Germinal center (tissue), 1 donor: Measurements from ENCODE around the gene LRG1.

Experiments used
- DNase-seq: peaks from one replicate; pipeline ENCODE4 v3.0.0; 2012; ENCODE audit warnings: mixed read lengths, low spot score

LRG1 gene

DNA sequence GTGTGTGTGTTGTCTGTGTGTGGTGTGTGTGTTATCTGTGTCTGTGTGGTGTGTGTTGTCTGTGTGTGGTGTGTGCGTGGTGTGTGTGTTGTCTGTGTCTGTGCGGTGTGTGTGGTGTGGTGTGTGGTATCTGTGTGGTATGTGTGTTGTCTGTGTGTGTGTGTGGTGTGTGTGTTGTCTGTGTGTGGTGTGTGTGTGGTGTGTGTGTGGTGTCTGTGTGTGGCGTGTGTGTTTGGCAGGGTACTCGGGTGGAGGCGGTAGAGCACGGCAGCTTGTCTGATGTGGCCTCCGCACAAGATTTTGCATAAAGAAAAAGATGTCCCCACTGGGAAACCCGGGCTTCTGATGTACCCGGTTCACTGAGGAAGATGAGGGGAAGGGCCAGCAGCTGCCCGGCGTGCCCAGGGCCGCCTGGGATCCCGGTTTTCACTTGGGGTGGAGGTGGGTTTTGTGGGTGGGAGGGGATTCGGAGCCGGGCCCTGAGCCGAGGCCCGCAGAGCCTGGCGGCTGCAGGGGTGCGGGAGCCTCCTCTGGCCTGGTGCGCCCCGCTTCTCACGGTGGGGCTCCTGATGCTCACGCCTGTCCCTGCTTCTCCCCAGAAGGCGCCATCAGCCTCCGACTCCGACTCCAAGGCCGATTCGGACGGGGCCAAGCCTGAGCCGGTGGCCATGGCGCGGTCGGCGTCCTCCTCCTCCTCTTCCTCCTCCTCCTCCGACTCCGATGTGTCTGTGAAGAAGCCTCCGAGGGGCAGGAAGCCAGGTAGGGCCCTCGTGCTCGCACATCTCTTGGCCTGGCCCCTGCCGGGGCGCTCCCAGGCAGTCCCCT lies 46.5 kb downstream of the LRG1 start:
- no peak for DNase-seq

DNA sequence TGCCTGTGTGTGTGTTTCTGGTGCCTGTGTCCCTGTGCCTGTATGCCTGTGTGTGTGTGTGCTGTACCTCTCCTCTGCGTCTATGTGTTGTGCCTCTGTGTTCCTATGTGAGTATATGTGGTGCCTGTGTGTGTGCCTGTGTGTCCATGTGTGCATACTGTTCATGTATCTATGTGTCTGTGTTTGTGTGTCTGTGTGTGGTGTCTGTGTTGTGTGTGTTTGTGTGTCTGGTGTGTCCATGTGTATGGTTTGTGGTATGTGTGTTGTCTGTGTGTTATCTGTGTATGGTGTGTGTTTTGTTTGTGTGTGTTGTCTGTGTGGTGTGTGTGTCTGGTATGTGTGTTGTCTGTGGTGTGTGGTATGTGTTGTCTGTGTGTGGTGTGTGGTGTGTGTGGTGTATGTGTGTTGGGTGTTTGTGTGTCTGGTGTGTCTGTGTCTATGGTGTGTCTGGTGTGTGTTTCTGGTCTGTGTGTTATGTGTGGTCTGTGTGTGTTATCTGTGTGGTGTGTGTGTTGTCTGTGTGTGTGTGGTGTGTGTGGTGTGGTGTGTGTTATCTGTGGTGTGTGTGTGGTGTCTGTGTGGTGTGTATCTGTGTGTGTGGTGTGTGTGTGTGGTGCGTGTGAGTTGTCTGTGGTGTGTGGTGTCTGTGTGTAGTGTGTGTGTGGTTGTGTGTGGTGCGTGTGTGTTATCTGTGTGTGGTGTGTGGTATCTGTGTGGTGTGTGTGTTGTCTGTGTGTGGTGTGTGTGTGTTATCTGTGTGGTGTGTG lies 47.3 kb downstream of the LRG1 start:
- no peak for DNase-seq

DNA sequence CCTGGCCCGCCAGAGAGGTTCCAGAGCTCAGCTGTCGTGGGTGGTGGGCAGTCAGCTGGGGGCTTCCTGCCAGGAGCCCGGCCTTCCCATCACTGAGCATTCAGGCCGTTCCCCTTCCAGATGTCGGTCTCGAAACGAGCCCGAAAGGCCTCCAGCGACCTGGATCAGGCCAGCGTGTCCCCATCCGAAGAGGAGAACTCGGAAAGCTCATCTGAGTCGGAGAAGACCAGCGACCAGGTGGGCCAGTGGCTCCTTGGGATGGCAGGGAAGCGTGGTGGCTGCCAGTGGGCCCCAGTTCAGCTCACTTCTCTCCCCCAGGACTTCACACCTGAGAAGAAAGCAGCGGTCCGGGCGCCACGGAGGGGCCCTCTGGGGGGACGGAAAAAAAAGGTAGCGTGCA lies 48.4 kb downstream of the LRG1 start:
- no peak for DNase-seq

DNA sequence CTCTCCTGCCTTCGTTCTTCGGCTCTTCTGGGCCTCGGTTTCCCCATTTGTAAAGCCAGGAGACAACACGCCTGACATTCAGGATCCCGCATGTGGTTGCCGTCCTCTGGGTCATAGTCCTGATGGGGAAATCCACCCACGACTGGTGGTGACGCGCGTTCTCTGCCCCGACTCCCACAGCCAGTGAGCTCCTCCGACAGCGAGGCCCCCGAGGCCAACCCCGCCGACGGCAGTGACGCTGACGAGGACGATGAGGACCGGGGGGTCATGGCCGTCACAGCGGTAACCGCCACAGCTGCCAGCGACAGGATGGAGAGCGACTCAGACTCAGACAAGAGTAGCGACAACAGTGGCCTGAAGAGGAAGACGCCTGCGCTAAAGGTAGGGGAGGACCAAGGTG lies 51.3 kb downstream of the LRG1 start:
- DNase-seq: no peak

DNA sequence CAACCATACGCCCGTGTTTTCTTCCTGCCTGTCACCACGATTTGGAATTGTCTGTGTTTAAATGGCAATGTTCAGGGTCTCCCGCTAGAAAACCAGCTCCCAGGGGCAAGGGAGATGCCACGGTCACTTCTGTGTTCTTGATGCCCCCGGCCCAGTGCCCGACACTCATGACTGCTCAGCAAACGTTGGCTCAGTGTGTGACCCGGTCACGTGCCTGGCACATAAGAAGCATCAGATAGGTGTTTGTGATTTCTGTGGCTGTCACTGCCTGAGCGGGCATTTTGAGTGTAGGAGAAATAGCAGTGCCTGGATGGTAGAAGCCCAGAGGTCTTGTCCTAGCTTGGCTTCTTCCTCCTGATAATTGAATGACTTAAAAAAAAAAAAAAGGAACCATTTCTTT lies 52.3 kb downstream of the LRG1 start:
- no peak for DNase-seq
